NCI-H774 (cell line): ENCODE measurements around the gene RIPOR3.
A peak's percentile ranks its signal among the peaks of the same experiment; 100 is the strongest.
"Not testable (repeated sequence)": the region's sequence is repeated elsewhere in the genome, so short reads cannot be mapped to it uniquely, and the experiment has no call there.

ENCODE experiments used
- DNase-seq: peaks from one replicate; lab custom pipeline; 2025; lab: John Stamatoyannopoulos, UW

RIPOR3 gene

GRCh38 chr20:50574108-50574507 lies 117.2 kb downstream of the RIPOR3 start:
- no peak for DNase-seq

GRCh38 chr20:50572938-50573777 lies 118.2 kb downstream of the RIPOR3 start:
- DNase-seq, result no peak

- DNase-seq, result no peak
Measured at GRCh38 chr20:50571466-50571865, 119.9 kb downstream of the RIPOR3 start.

- no peak for DNase-seq
Measured at GRCh38 chr20:50569864-50570836, 121.2 kb downstream of the RIPOR3 start.

GRCh38 chr20:50569487-50569863 lies 121.9 kb downstream of the RIPOR3 start:
- DNase-seq, result not testable (repeated sequence)

- DNase-seq, result no peak
Measured at GRCh38 chr20:50568549-50568942, 122.8 kb downstream of the RIPOR3 start.

- no peak for DNase-seq
Measured at GRCh38 chr20:50567860-50568548, 123.3 kb downstream of the RIPOR3 start.

- no peak for DNase-seq
Measured at GRCh38 chr20:50565871-50566270, 125.5 kb downstream of the RIPOR3 start.

GRCh38 chr20:50565383-50565782 lies 126.0 kb downstream of the RIPOR3 start:
- DNase-seq, result no peak

GRCh38 chr20:50563133-50563944 lies 128.0 kb downstream of the RIPOR3 start:
- DNase-seq, result peak; percentile 50

GRCh38 chr20:50562262-50562701 lies 129.1 kb downstream of the RIPOR3 start:
- DNase-seq, result peak; percentile 73

GRCh38 chr20:50561379-50562078 lies 129.8 kb downstream of the RIPOR3 start:
- no peak for DNase-seq

- no peak for DNase-seq
Measured at GRCh38 chr20:50560867-50561266, 130.5 kb downstream of the RIPOR3 start.

- DNase-seq, result no peak
Measured at GRCh38 chr20:50559856-50560638, 131.3 kb downstream of the RIPOR3 start.

- DNase-seq, result no peak
Measured at GRCh38 chr20:50559149-50559548, 132.2 kb downstream of the RIPOR3 start.

- no peak for DNase-seq
Measured at GRCh38 chr20:50558483-50558925, 132.8 kb downstream of the RIPOR3 start.

- no peak for DNase-seq
Measured at GRCh38 chr20:50557549-50558134, 133.7 kb downstream of the RIPOR3 start.

GRCh38 chr20:50555662-50556061 lies 135.7 kb downstream of the RIPOR3 start:
- no peak for DNase-seq
